HL-60 (cell line): Measurements from ENCODE around the gene RNF225.

Source experiments
- CTCF ChIP-seq: IDR thresholded peaks from one replicate; pipeline ENCODE4 v1.5.1; 2011; ENCODE audit warnings: low read length, control low read depth, inconsistent platforms; ENCODE audit not compliant: insufficient read depth
- GABPA ChIP-seq: IDR thresholded peaks from 2 replicates; pipeline ENCODE4 v1.6.1; 2012; ENCODE audit warnings: low read depth
- POLR2AphosphoS5 ChIP-seq: IDR thresholded peaks from 2 replicates; pipeline ENCODE4 v1.6.1; 2012; ENCODE audit warnings: low read depth
- REST ChIP-seq: IDR thresholded peaks from 2 replicates; pipeline ENCODE4 v1.6.1; 2012; ENCODE audit warnings: low read depth; ENCODE audit not compliant: insufficient replicate concordance
- SPI1 ChIP-seq: IDR thresholded peaks from 2 replicates; pipeline ENCODE4 v1.6.1; 2012; ENCODE audit warnings: low read depth, mild to moderate bottlenecking, borderline replicate concordance

- no peak for TF ChIP-seq CTCF
- no peak for TF ChIP-seq POLR2AphosphoS5
- TF ChIP-seq REST = no peak
- TF ChIP-seq SPI1 = no peak
- no peak for TF ChIP-seq GABPA
Observed at GRCh38 chr19:58382997-58383603, 12.4 kb upstream of the RNF225 start.
